Jurkat, Clone E6-1 (cell line): ENCODE results near the gene PDLIM5.

Source experiments
- DNase-seq: peaks from one replicate; pipeline ENCODE4 v3.0.0-alpha.2; 2011; ENCODE audit warnings: low read depth, low spot score
- H3K4me3 ChIP-seq: 2 replicates; pipeline ENCODE4 v1.5.1; 2011; ENCODE audit warnings: mild to moderate bottlenecking, low read length, control low read depth, moderate library complexity

Gene PDLIM5

DNA sequence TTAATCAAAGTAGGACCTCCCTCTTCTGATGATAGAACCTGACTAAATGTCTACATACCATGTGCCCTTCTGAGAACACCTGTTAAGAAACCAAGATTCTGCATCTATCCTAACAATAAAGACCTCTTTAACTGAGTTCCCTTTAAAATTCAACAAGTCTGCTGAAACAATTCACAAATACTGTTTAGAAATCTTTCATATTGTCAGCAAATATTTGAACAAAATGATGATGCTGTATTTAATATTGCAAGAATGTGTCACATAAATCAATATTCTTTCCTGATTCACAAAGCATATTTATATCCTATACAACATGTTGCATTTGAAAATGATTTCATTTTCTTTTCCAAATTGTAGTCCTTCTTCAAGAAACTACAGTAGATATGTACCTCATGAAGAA, 246.4 kb downstream of the PDLIM5 start:
- no peak for DNase-seq
- H3K4me3 ChIP-seq: no peak overlapping the region

DNA sequence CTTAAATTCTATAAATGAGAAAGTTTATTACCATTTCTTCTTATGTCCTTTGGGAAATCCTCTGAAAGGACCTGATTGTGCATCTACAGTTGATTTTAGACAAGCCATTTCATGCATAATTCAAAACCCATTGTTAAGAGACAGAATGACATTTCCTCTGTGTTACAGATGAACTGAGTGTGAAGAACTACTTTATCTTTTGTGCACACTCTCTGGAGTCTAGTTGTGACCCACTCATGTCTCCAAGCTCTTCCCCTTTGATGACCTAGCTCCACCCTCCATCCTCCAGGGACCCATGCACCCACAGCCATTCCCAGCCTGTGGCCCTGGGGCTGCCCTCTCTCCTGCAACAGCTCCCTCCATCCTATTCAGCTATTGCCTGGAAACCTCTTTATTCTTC, 248.6 kb downstream of the PDLIM5 start:
- H3K4me3 ChIP-seq: no peak overlapping the region
- DNase-seq: no peak

- no peak overlapping the region for H3K4me3 ChIP-seq
- DNase-seq: no peak
These were observed 250.0 kb downstream of the PDLIM5 start for GRCh38 chr4:94701631-94702300.

DNA sequence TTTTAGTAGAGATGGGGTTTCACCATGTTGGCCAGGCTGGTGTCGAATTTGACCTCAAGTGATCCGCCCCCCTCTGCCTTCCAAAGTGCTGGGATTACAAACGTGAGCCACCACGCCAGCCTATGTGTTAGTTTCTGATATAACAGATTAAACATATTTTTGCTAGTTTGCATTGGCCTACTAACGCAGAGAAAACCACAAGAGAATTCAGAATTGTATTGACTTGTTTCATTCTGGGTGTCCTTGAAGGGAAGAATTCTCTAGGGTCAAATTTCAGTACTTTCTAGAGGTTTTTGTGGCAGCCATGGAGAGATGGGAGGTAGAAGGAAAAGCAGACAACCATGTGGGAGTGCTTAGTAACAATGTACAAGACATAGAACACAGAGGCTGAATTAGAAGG, 259.9 kb downstream of the PDLIM5 start:
- no peak for DNase-seq
- H3K4me3 ChIP-seq: no peak overlapping the region

DNA sequence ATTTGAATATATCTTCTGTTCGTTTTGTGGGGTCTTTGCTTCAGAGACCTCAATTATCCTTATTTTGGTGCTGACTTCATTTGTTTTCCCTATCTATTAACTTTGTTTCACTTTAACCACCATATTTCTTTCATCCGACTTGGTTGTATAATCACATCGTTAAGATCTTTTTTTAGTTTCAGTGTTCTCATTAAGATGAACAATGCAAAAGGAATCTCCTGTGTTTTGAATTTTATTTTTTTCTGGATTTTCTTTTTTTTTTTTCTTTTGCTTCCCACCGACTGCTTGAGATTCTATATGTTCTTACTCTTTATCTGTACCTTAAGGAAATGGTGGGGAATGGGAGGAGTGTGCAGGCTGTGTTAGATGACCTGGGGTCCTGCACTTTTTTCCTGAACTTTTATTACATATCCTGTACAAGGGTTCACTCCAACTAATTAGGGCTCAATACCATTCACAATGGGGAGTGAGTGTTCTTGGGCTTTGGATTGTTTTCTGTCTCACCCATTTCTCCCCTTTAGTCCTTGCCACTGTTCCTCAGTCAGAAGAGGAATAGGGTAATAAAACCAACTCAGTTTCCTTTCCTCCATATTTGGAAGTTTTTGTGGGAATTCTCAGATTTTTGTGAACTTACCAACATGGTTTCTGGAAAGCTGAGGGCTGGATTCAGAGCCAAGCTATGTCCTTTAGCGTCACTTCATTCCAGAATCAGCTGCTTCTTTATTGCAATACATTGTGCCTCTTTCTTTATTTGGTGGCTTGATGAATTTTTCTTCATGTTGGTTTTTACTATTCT, 262.8 kb downstream of the PDLIM5 start:
- DNase-seq: no peak
- no peak overlapping the region for H3K4me3 ChIP-seq

GRCh38 chr4:94715726-94716125, 264.0 kb downstream of the PDLIM5 start:
- no peak for DNase-seq
- no peak overlapping the region for H3K4me3 ChIP-seq
